Brain pericyte (primary cell): Measurements from ENCODE around the gene MTMR1.

Source experiments
- DNase-seq: peaks from one replicate; pipeline ENCODE4 v3.0.0-alpha.2; 2012; ENCODE audit warnings: low read depth, low spot score

Gene MTMR1

DNA sequence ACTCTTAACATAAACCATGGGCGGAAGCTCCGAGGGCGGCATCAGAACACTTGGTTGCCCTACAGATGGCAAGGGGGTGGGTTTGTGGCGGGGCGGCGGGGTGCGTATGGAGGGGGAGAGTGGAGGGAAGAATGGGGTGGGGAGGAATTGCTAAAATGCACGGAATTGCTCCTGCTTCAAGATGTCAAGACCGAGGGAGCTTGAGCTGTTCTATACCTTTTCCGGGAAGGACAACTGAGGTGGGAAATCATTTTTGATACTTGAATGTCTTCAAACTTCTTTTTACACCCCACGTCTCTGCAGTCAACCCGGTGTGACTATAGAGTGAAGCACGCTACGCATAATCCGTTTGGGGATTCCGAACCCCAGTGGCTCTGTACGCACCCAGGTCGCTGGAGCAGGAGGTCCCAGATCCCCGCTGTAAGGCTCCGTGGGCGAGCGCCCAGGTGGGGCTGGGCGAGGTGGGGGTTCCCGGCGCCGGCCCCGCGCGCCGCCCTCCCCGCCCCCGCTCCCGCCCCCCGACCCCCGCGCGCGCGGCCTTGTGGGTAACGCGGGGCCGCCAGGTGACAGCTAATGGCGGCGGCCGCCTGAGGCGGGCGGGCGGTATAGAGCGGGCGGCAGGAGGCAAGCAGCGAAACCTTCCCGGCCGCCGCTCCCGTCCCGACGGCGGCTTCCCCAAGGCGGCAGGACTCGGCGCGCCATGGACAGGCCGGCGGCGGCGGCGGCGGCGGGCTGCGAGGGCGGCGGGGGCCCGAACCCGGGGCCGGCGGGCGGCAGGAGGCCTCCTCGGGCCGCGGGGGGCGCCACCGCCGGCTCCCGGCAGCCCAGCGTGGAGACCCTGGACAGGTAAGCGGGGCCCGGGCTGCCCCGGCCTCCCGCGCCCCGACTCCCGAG is at the start of gene MTMR1:
TSS of gene MTMR1 (plus strand) at position 566 of the 894 bp plus-strand sequence. CDS start at position 701, 135 bp downstream.
- DNase-seq, result no peak

DNA sequence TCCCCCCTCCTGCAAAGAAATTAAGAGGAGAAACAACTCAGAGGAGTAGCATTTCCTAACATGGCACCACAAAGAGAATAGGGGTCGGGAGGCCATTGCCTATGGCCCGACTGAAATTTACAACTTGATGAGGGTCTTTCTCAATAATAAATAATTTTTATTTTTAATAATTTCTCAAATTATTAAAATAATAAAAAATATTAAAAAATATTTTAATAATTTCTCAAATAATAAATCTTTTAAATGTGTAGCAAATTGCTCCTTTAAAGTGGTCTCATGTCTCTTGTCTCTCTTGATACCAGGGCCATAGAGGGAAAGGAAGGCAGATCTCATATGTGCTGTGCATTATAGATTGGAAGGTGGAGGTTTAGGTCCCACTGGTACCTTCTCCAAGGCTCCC is 49.2 kb upstream of the MTMR1 start:
- no peak for DNase-seq

DNA sequence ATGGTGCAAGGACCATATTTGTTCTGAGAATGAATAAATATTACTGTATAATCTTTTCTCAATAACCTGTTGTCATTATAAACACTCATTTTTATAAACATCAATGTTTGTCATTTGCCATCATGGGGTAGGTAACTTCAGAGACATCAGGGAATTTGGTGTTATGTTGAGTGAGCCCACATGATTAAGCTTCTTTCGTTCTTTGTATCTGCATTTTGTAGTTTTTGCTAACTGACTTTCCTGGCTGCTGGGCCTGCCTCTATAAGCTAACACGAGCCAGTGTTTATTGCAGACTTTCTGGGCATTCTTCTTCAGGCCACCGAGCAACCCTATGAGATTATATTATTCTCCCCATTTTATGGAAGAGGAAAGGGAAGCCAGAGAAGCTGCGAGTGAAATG is 48.8 kb upstream of the MTMR1 start:
- DNase-seq, result no peak

DNA sequence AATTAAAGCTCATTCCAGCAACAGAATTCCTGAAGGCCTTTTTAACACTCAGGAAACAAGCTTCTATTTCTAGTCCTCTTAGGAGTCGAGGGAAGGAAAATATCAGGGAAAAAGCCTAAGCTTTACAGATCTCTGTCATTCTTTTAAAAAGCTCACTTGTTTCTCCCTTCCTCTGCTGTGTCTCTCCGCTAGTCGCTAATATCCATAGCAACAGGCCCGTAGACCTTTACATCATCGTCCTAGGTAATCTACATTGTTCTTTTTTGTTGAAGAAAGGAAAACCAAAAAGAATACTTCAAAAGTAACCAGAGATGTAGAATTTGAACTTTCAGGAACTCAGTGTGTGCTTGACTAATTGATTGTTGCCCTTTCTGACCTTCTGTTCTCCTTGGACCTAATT is 45.9 kb upstream of the MTMR1 start:
- no peak for DNase-seq

DNA sequence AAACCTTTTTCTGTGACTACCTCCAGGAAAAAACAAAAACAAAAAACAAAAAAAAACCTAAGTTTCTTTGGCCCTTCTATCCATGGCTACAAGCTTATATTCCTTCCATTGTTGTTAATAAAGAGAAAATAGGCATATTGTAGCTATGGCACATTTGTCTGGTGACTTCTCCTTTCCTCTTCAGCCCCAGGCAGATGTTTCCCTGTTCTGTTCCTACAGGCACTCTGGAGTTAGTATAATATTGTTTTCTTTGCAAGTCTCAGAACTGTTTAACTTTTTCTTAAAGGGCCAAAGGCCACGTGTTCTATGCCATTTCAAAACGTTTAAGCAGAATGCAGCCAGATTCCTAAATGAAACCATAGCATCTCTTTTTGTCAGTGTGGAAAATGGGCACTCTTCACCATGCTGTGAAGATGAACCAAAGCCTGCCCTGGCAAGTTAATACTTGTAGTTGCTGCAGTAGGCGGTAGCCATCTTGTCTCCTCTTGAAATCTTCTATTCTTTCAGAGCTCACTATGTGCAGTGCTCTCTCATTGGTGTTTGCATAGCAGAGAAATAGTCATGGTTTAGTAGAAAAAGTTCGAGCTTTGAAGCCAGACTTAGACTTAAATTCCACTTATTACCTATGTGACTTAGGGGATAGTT is 44.8 kb upstream of the MTMR1 start:
- DNase-seq, result no peak

DNA sequence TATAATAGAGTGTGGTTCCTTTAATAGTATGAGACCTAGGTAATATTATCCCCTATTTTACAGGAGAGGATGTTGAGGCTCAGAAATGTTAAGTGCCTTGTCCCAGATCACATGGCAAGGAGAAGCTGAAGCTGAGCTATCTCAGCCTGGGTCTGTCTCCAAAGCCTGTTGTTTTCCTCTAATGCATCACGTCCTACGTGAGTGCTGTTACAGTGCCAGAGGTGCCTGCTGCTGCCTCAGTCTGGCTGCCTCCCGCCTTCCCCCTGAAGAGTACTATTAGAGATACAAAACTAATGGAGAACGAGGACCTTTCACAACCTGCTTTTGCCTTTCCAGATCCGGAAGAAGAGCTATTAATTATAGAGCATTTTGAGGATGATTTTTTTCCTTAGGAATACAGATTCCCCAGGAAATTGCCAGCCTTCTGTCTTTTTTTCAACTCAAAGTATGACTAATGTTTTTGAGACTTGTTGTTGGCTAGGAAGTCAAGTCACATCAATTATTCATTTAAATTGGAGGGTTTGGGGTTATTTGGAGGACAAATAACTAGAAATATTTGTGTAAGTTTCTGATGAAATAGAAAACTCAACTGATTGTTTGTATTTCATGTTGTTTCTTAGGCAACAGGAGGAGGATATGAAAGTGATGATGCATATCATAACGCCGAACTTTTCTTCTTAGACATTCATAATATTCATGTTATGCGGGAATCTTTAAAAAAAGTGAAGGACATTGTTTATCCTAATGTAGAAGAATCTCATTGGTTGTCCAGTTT is 43.9 kb upstream of the MTMR1 start:
- DNase-seq, result no peak

DNA sequence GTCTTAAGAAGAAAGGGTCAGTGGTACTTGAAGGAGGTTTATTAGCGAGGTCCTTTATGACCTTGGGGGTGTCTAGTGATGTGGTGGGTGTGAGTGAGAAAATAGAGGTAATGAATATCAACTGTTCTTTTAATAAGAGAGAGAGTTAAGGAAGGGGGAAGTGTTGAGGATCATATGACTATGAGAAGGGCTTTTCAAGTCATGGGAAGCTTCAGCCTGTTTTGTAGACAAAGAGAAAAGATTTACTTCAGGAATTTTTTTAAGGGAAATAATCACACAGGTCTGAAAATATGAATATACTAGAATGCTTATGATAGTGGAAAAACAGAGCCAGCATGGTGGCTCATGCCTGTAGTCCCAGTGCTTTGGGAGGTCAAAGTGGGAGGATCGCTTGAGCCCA is 41.3 kb upstream of the MTMR1 start:
- no peak for DNase-seq

DNA sequence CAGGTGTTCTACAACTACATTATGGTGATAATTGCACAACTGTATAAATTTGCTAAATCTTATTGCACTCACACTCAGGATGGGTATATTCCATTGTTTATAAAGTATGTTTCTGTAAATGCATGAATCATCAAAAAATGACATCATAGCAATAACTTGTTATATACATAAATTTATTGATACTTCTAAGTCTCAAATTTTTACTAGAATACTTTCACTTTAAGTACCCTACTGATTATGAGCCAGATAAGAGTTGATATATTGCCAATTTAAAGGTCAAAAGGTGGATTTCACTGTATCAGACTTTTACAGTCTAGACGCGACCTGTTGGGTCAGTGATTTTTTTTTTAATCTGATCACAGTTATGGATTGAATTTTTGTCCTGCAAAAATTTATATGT is 37.4 kb upstream of the MTMR1 start:
- DNase-seq, result no peak

DNA sequence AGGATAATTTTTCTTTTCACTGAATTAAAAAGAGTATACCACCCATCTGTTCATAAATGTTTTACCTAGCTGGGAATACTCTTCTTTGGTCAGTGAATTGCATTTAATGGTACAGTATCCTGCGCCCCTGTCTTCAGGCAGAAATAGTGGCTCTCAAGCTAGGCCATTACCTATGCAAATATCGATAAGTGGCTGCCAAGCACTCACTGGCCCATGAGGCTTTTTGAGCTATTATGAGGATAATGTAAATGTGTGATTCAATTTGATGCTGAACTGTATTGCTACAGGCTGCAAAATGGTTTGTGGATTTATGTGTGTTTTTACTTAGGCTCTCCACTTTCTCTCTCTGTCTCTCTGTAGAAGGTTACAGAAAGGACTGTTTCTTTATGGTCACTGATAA is 30.1 kb upstream of the MTMR1 start:
- DNase-seq, result no peak

DNA sequence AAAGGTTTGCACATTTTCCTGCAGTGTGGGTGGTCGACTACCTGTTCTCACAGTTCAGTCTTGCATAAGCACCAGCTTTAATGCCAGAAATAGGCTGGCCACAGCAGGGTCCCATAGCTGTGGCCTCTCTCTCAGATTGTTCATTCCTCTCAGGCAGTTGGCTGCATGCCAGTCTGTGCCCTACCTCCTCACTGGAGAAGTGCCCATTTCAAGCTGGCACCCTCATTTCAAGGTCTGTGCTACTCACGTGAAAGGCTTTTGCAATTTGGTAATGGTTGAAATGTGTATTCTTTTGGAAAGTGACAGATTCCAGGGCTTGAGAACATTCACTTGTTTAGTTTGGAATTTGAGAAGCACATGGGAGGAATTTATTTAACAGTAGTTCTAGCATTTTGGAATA is 28.9 kb upstream of the MTMR1 start:
- DNase-seq, result no peak

DNA sequence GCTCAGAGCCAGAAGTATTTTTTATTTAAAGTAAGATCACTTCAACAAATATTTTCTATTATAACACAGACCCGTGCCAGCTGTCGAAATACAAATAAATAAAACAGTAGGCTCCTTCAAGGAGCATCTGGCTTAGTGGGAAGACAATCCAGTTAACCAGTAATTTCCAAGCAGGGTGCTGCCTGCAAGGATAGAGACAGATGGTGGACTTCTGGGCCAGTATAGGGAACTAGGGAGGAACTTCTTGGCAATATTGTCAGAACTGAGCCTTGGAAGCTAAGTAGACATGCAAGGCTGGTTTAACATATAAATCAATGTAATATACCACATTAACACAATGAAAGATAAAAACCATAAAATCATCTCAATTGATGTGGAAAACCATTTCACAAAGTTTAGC is 17.0 kb upstream of the MTMR1 start:
- DNase-seq, result no peak

DNA sequence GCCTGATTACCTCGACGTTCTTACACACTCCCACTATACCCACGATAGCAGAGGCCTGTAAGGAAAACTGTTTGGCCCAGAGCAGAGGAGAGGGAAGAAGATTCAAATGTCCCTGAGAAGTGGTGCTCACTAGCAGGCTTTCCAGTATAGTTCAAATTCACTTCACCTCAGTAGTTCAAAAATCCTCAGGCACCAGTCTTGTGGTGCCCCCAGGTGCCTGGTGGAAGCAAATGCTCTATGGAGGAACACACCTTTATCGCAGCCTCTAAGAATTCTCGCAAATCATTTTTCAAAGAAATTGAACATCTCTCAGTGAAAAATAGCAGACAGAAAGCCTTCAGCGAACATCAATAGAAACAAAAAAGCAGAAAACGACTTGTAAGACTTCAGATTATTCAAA is 12.2 kb upstream of the MTMR1 start:
- DNase-seq, result no peak

DNA sequence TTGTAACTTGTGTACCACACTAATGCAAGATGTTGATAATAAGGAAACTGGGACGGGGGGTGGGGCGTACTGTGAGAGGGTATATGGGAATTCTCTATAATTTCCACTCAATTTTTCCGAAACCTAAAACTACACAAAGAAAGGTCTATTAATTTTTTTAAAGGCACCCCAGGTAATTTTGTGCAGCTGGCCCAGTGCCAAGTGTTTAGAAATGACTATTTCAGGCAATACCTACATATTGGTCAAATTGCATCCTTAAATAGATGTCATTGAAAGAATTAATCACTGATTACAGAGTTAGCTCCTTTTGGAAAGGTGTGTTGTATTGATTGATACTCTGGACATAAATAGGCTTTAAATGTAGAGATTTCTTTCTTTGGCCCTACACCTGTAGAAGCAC is 10.1 kb upstream of the MTMR1 start:
- DNase-seq, result no peak

DNA sequence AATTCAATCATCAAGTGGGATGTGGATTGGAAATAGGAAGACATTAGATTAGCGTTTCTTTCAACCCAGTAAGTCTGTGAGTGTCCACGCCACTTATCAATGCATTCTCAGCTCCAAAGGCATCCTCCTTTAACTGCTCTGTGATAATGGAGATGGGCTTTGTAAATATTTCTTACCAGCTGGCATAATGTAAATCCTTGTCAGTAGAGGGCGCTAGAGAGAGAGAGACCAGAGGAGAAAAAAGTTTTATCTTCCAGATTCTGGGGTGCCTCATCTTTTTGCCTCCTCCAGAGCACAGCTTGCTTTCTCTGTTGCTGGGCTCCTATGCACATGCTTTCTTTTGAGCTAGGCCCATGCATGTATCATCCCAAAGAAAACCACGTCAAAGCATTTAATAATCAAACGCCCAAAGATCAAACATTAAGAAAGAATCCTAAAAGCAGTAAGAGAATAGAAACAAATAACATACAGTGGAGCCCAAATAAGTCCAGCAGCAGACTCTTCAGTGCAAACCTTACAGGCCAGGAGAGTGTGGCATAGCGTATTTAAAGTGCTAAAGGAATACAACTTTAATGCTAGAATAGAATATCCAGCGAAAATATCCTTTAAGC is 9.6 kb upstream of the MTMR1 start:
- no peak for DNase-seq

DNA sequence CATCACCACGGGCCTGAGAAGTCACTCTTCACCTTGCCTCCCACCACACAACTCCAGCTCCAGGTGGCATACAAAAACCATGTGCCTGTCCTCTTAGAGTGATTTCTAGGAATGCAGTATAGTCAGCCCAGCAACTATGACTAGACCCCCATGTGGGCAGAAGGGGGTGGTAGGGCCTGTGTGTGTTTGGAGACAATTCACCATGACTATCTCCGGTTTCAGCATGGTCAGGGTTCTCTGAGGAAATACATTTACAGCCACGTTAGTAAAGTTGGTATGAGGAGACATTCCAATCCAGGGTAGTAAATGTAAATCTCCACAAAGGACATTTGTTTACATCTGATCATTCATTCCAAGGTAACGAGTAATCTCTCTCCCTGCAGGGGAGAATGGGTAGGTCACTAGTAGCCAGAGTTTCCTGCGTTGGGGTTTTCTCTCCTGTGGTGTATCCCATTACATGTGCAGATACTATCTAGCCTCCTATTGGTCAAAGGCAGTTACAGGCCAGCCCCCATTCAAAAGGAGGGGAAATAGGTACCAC is 4.2 kb upstream of the MTMR1 start:
- DNase-seq, result peak; percentile 32

DNA sequence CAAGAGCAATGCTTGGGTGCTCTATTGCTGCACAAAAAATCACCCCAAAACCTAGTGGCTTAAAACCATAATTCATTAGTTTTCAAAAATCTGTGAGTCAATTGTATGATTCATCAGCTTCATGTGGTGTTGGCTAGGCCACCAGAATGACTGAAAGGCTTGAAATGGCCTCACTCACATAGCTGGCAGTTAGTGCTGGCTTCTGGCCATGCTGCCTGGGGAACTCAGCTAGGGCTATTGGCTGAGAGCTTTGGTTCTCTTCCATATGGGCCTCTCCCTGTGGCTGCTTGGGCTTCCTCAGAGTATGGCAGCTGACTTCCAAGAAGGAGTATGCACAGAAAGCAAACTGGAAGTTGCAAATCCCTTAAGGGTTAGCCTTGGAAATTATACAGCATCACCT is 3.1 kb upstream of the MTMR1 start:
- DNase-seq, result peak; percentile 38

DNA sequence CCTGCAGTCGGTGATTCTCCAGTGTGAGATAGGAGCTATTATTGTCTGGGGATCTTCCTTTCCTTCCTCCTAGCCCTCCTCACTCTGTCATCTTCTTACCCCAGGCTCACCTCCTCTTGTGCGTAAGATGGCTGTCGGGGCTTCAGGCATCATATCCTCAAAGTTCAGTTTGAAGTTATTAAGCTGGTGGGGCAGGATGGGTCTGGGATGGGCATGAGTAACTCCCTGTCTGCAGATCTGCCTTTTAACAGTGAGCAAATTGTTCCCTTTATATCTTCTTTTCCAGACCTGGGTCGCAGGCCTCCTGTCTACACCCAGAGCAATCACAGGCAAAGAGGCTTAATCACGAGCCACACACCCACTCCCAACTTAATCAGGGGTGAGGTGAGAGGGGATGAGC is 900 bp upstream of the MTMR1 start:
- DNase-seq, result no peak

DNA sequence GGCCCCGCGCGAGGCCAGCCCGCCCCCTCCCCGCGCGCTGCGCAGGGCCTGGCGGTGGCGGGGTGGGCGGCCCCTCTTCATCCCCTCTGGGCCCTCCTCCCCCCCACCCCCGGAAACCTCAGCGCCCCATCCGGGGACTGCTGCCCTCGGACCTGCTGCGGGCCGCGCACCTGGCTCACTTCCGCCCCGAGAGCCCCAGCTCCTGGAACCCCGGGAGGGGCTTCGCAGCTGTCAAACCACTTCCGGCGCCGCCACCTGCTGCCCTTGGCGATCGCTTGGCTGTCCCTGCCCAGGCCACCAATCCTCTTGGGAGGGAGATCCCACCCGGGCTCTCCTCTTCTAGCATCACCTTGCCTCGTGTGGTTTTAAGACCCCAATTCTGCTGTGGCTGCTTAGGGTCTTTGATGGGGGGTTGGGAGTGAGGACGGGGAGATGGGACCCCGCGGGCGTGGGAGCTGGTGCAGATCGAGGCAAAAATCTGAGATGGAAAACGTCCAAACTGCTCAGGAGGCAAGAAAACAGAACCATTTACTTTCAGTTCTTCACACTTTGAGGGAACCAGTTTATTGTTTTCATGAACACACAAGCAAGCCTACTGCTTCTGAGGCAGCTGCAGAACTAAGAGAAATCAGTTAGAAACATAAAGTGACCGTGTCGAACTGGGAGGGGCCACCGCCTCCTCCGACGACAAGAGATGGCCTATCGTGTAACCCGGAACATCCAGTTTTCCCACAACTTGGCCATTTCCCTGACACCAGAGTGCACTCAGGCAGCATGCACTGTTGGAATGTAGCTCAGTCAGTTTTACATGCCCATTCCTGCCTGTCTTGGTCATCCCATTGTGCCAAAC is 754 bp downstream of the MTMR1 start:
- no peak for DNase-seq

DNA sequence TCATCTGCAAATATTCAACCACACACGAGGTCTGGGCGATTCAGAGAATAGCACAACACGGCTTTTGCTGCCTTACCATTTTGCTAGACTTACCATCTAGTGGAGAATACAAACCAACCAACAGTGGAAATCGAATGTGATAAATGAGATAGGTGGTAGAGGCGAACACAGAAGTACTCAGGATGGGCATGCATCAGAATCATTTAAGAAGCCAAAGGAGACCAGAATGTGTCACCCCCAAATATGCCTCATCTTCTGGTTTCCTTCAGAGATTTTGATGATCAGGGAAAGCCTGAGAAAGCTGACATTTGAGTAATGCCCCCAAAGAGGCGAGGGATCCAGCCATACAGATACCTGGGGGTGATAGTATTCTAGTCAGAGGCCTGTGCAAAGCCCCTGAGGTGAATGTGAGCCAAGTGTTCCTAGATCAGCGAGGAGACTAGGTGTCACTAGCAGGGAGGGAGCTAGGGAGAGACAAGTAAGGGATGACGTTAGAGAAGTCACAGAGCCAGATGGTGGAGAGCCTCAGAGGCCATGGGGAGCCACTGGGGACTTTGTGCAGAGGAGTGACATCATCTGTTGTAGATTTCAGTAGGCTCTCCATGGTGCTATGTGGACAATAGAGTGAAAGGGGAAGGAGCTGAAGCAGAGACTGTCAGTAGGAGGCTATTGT is 1.7 kb downstream of the MTMR1 start:
- no peak for DNase-seq

DNA sequence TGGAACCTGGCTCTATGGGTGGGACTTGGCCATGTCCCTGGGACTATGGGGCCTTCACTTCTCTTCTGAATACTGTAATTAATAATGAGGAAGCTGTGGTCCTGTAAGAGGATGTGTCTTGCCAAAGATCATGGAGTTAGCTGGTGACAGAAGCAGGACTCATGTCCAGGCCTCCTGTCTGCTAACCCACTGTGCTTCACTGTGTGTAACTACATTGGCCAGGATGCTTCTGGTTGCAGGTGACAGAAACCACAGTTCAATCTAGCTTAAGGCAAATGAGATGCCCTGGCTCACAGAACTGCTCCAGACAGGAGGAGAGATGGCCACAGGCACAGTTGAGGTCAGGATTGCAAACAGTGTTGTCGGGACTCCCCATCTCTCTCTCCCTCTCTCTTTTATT is 3.1 kb downstream of the MTMR1 start:
- DNase-seq, result no peak
